Pancreas (tissue), 10 donors: ENCODE measurements around the gene CMTM1. TPM values are rescaled to one million over a fixed set of nuclear protein-coding genes. Genes with fewer than 3 reads are reported as not detected.

Source experiments
- ATAC-seq, 4 donors: fragments of 200-7000 bp; cut with Tn5 transposase; one replicate each; pipeline versions ENCODE4 v1.8.0 to v1.9.1; 2020; ENCODE audit warnings: mild to moderate bottlenecking in 4 of 4, moderate library complexity in 4 of 4
- DNase-seq, 6 donors: peaks; one replicate each; pipeline ENCODE4 v3.0.0-alpha.2; 2020
- FAIRE-seq: peaks from 2 replicates; lab custom pipeline; 2012; peaks lifted over from hg19 to GRCh38; lab: Jason Lieb, UNC
- H3K27ac ChIP-seq, 4 donors: fragments of 200-600 bp; sonication (generic); 1 replicate in 3 of 4; 2 replicates in 1 of 4; pipeline versions ENCODE4 v1.5.0 to v1.8.0; 2020
- H3K27me3 ChIP-seq, 4 donors: fragments of 200-600 bp; one replicate each; pipeline ENCODE4 v1.8.0; 2021
- H3K36me3 ChIP-seq, 3 donors: fragments of 200-600 bp; sonication (generic) in 1 of 3; one replicate each; pipeline versions ENCODE4 v1.5.0 to v1.8.0; 2020 to 2021
- H3K4me1 ChIP-seq, 3 donors: fragments of 200-600 bp; one replicate each; pipeline ENCODE4 v1.8.0; 2021
- H3K4me3 ChIP-seq, 4 donors: fragments of 200-600 bp; sonication (generic) in 2 of 4; one replicate each; pipeline versions ENCODE4 v1.5.0 to v1.8.0; 2020 to 2021
- H3K9me3 ChIP-seq, 4 donors: fragments of 200-600 bp; one replicate each; pipeline ENCODE4 v1.8.0; 2021
- CTCF ChIP-seq, 4 donors: fragments of 200-600 bp; sonication (generic) in 3 of 4; IDR thresholded peaks; one replicate each; pipeline versions ENCODE4 v1.5.0 to v1.8.0; 2021; ENCODE audit warnings: antibody characterized with exemption in 4 of 4
- WGBS, 2 donors: extraction: QIAGEN DNeasy Blood & Tissue Kit; methylation state at CpG; one replicate each; pipeline ENCODE4 v1.1.7; 2013; 5-methylcytosine and 5-hydroxymethylcytosine counted together
- intact Hi-C, 3 donors: fragments of 100-400 bp; cut with DNase I; formaldehyde crosslinking; loops; one replicate each; pipeline versions ENCODE4 v1.11.1 to v1.14.2; 2022
- polyA plus RNA-seq, 2 donors: library from polyadenylated mRNA; stranded (reverse); fragments of 200-250 nt; gene quantifications; one replicate each; pipeline ENCODE4 v1.2.3, GENCODE V29; 2013
- total RNA-seq, 6 donors: library from RNA; stranded (reverse); fragmentation: NEBNext Ultra II Directional in 4 of 6; extraction: Animal tissue kit (Norgen Biotek cat#: 25700) in 4 of 6; gene quantifications; one replicate each; pipeline versions ENCODE4 v1.2.1 to v1.2.4, GENCODE V29; 2021 to 2023
- donor health status: healthy with polysubstance abuse.
- donor health status: DM: no; HTN: no; CAD: no; lungs with moderate emphysema.
- donor health status: DM: no; HTN: no; CAD: no.
- donor health status: control.
- donor health status: control.
- donor health status: Bipolar disorder and iron deficiency.
- donor health status: DM: yes; HTN: yes; CAD: no.
- donor health status: DM: no; HTN: no; CAD: no.
- donor health status: DM: no; HTN: no; CAD: no.
- donor health status: DM: yes; HTN: yes; CAD: no.

Gene CMTM1
- total and polyA plus RNA-seq, 8 donors, result 0.28 to 3.9 (median 0.82) TPM

- WGBS, 2 donors, result 93 to 95% methylated on average over 3 of the region's 3 CpGs
- no peak for FAIRE-seq
These were observed 8.3 kb downstream of the CMTM1 start for GRCh38 chr16:66574531-66574930.

GRCh38 chr16:66575060-66575459 lies 8.8 kb downstream of the CMTM1 start:
- ATAC-seq, result no peak
- intact Hi-C loops, result no loop called here
- Histone ChIP-seq H3K27ac (no peak overlapping the region), H3K4me1 (no peaks in the 10 kb centered on the region), H3K27me3 (no peaks in the 10 kb centered on the region), H3K36me3 (no peaks in the 10 kb centered on the region), H3K9me3 (no peaks in the 10 kb centered on the region), H3K4me3 (no peak overlapping the region)
- no peak for DNase-seq
- WGBS, 2 donors, result 95 to 96% methylated on average over 3 of the region's 3 CpGs
- TF ChIP-seq CTCF (IDR thresholded peaks at IDR 0.05), result no peak
- no peak for FAIRE-seq

More at GRCh38 chr16:66574531-66574930, 8.3 kb downstream of the CMTM1 start:
- Histone ChIP-seq H3K9me3 (no peaks in the 10 kb centered on the region), H3K4me3 (no peak overlapping the region), H3K27me3 (no peaks in the 10 kb centered on the region), H3K4me1 (no peaks in the 10 kb centered on the region), H3K27ac (no peak overlapping the region), H3K36me3 (no peaks in the 10 kb centered on the region)
- TF ChIP-seq CTCF (IDR thresholded peaks at IDR 0.05), result no peak
- ATAC-seq (no peak), DNase-seq (no peak)
- intact Hi-C loops, result no loop called here

- H3K27me3 ChIP-seq, result no peaks in the 10 kb centered on the region
- intact Hi-C loops, result no loop called here
- no peaks in the 10 kb centered on the region for H3K4me1 ChIP-seq
- no peak for TF ChIP-seq CTCF (IDR thresholded peaks at IDR 0.05)
- no peaks in the 10 kb centered on the region for H3K36me3 ChIP-seq
- no peak overlapping the region for H3K4me3 ChIP-seq
- ATAC-seq, result no peak
- no peak for FAIRE-seq
- WGBS, 2 donors, result 89 to 92% methylated on average over 5 of the region's 5 CpGs
- no peak overlapping the region for H3K27ac ChIP-seq
- no peaks in the 10 kb centered on the region for H3K9me3 ChIP-seq
- DNase-seq, result no peak
These were observed 10.1 kb downstream of the CMTM1 start for GRCh38 chr16:66576296-66576695.

GRCh38 chr16:66578651-66579531 lies 12.7 kb downstream of the CMTM1 start, which contains the start of gene CMTM2:
TSS of gene CMTM2 (plus strand) at chr16:66579463. CDS start at chr16:66579608, 145 bp downstream.
- Histone ChIP-seq H3K4me1 (no peaks in the 10 kb centered on the region), H3K36me3 (no peaks in the 10 kb centered on the region), H3K27ac (no peak within 1 kb of the TSS), H3K27me3 (no peaks in the 10 kb centered on the region), H3K9me3 (no peaks in the 10 kb centered on the region), H3K4me3 (no peak within 1 kb of the TSS)
- 27 to 42% methylated on average over 74 to 77 of the region's 77 CpGs for WGBS, 2 donors
- TF ChIP-seq CTCF (IDR thresholded peaks at IDR 0.05), result no peak
- DNase-seq (peak in 1 of 6 donors; percentile 58), ATAC-seq (no peak), FAIRE-seq (no peak)
- intact Hi-C loops, result no loop called here
